Subcutaneous adipose tissue (tissue), 4 donors: ENCODE measurements around the gene PPP2R5B. TPM values are rescaled to one million over a fixed set of nuclear protein-coding genes. Genes with fewer than 3 reads are reported as not detected.

ENCODE experiments used
- total RNA-seq, 4 donors: library from RNA; depleted of rRNA; stranded (reverse); fragments of >200 nt; gene quantifications; one replicate each; pipeline ENCODE4 v1.1.0, GENCODE V29; 2016
- TF ChIP-seq, protein P1 (sequence below): fragments of 450-650 bp; IDR thresholded peaks from one replicate; pipeline ENCODE4 v1.5.1; 2016; ENCODE audit warnings: low read depth, mild to moderate bottlenecking, control low read depth, antibody characterized with exemption, moderate library complexity

Gene PPP2R5B
- total RNA-seq, 4 donors from 2014 or later: 8.8 to 19.8 (median 14.3) TPM

DNA sequence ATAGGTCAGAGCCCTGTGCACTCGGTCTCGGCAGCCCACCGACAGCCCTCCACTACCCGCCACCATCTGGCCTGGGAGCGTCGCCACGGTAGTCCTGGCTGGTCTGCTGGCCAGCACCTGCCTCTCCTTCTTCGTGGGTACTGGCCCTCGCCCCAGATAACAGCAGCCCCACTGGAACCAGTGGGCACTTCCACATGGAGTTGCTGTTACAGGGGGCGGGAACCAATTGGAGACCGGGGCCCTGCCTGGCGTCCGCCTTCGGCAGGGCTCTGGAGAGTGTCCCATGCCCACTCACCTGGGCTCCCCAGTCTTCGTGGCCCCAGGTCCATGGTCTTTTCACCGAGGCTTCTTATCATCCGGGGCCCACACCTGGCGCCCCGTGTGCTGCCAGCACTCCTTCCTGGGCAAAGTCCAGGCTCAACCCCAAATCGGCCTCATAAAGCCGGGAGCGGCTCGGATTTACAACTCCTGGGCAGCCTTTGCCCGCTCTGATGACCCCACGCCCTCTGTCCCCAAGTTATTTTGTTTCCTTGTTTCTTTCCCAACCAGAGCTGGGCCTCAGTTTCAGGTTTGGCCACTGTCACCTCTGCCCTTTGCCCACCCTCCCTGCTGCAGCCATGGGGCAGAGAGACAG lies 33.2 kb upstream of the PPP2R5B start:
- TF ChIP-seq, protein P1, sequence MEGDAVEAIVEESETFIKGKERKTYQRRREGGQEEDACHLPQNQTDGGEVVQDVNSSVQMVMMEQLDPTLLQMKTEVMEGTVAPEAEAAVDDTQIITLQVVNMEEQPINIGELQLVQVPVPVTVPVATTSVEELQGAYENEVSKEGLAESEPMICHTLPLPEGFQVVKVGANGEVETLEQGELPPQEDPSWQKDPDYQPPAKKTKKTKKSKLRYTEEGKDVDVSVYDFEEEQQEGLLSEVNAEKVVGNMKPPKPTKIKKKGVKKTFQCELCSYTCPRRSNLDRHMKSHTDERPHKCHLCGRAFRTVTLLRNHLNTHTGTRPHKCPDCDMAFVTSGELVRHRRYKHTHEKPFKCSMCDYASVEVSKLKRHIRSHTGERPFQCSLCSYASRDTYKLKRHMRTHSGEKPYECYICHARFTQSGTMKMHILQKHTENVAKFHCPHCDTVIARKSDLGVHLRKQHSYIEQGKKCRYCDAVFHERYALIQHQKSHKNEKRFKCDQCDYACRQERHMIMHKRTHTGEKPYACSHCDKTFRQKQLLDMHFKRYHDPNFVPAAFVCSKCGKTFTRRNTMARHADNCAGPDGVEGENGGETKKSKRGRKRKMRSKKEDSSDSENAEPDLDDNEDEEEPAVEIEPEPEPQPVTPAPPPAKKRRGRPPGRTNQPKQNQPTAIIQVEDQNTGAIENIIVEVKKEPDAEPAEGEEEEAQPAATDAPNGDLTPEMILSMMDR: no peak

DNA sequence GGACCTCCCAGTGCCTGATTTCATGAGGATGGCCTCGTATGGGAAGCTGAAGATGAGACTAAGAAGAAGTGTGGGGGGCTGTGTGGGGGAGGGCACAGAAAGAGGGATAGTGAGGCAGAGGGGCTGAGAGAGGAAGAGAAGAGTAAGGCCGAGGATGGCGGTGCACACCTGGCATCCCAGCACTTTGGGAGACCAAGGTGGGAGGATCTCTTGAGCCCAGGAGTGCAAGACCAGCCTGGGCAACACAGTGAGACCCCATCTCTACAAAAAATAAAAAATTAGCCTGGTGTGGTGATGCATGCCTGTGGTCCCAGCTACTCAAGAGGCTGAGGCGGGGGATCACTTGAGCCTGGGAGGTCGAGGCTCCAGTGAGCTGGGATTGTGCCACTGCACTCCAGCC lies 32.6 kb upstream of the PPP2R5B start:
- TF ChIP-seq, protein P1: no peak

DNA sequence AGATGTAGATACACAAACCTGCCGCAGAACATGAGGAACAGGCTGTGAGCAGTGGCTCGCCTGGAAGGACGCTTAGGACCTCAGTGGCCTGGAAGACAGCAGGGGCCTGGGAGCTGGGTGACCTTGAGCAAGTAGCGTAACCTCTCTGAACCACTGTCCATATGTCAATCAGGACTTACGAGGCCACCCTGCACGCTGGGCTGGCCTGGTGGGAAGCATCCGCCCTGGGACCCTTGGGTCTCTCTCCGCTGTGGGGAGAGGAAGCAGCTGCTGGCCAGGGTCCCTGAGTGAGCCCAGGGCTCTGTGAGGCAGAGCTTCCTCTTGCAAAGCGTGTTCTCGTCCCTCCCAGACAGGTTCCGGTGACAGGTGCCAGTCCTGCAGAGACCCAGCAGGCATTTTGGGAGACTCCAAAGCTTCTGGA lies 32.1 kb upstream of the PPP2R5B start:
- TF ChIP-seq, protein P1: no peak

DNA sequence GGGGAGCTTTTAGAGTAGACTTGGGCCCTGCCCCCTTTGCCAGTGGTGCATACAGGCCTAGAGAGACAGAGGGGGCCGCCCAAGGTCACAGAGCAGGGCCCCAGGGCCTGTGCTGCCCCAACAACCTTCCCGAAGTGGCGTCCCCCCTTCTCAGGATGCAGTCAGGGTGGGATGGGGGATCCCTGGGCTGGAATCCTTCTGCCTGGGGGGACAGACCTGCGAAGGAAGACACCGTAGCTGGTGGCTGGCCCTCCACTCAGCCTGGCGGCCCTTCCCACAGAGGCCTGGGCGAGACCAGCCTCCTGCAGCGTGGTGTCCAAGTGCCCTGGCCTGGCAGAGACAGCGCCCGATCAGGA lies 31.7 kb upstream of the PPP2R5B start:
- TF ChIP-seq, protein P1: no peak

DNA sequence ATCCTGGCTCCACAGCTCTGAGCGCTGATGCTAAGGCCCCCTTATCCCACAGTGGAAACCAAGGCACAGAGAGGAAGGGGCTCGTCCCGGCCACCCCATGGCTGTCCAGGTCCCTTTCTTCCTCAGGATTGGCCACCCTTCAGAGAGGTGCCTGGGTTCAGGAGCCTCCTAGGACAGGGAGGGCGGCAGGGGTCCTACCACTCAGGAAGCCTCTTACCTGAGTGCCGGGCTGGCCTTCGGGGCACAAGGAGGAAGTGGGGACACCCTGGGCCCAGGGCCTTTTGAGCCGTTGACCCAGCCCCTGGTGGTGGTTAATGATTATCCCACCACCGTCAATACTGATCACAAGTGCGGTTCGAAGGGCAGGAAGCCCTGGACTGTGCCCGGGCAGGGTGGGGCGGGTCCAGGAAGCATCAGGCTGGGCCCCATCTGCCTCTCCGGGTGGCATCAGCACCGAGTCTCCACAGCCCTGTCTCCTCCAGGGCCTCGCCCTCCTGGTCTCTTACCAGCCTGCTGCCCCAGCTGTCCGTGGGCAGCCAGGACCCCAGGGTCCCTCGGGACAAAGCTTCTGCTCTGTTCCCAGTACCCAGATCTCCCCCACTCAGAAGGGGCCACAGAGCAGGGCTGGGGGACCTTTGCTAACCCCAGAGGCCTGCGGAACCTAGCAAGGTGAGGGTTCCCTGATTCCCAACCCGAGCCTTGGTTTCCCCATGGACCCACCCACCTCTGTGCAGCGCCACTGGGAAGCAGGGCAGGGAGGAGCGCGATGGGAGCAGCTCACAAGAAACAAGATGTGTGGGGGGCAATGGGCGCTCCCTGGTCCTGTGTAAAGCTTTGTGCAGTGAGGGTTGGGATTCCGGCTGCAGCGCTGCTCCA lies 31.1 kb upstream of the PPP2R5B start:
- TF ChIP-seq, protein P1: no peak

DNA sequence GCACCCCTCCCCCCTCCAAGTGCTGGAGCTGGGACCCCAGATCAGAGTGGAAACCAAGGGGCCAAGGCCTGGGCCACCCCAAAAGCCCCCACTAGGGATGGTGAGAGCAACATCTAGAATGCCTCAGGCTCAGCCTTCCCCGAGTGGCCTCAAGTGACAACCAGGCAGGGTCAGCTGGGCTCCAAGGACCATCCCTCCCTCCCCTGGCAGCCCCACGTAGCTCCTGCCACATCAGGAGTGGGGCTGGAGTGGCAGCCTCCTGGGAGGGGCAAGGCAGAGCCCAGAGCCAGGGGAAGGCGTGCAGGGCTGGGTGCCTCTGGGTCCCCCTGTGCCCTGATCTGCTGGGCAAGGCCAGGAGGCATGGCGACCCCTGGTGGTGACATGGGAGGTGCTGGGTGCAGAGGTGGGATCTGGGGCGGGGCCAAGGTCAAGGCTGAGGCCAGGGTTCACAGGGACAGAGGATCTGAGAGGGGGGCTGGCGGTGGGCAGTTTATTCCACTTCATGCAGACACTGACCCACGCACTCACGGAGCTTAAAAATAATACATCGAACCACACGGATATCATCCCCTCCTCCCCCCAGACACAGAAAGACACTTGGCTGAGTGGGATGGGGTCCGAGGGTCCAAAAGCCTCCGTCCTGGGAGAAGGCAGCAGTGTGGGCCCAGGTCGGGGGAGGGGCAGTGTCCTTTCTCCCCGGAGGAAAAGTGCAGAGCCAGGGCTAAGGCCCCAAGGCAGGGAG lies 30.2 kb upstream of the PPP2R5B start:
- TF ChIP-seq, protein P1: no peak
